NCI-H2081 treated with DMSO at 0.1 percent for 48 hours (cell line): ENCODE measurements around the gene UFSP1.

ENCODE experiments used
- DNase-seq: peaks from one replicate; lab custom pipeline; 2025; lab: John Stamatoyannopoulos, UW

UFSP1 gene

GRCh38 chr7:100882201-100882600 is 7.3 kb downstream of the UFSP1 start:
- no peak for DNase-seq

- DNase-seq, result no peak
Observed at GRCh38 chr7:100881136-100881535, 8.4 kb downstream of the UFSP1 start.

GRCh38 chr7:100880645-100881044 is 8.9 kb downstream of the UFSP1 start:
- DNase-seq, result no peak

GRCh38 chr7:100879685-100880261 is 9.7 kb downstream of the UFSP1 start:
- no peak for DNase-seq

- no peak for DNase-seq
Observed at GRCh38 chr7:100878685-100879084, 10.8 kb downstream of the UFSP1 start.

- DNase-seq, result no peak
Observed at GRCh38 chr7:100878013-100878412, 11.5 kb downstream of the UFSP1 start.

- DNase-seq, result no peak
Observed at GRCh38 chr7:100875356-100875751, 14.2 kb downstream of the UFSP1 start.

DNA sequence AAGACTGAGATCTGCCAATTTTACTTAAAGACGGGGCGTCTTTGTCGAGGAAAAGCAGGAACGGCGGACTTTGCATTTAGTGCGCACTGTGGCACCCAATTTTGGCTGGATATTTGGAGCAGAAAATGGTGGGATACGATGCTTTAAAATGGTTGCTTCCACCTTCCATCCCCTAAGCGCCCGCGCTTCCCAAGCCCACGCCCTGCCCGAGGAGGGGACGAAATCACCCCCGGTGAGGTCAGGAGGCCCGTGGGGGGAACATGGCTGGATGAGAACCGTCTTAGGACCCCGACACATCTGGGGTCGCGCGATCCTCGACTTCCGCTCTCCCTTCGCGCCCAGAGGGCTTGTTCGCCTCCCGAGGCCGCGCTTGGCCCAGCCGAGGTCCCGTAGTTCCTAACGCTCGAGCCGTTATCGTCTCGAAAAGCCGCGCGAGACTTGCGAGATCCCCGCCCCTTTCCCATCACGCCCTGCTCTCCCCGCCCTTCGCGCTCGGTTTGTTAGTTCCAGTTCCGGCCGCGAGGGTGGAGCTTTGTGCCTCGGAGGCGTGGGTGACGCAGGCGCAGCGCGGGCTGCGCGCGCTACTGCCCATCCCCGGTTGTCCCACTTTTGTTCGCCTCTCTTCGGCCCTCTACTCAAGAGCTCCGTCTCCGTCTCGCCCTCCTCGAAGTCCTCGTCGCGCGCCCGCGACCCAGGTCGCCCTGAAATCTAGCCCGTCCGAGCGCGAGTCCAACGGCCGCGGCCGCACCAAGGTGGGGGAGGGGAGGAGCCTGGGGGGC is 14.7 kb downstream of the UFSP1 start, which contains the start of gene SRRT:
Gene SRRT, plus strand, starts transcription at position 527 of the 779 bp plus-strand sequence. CDS start 488 bp downstream, outside the sequence.
- DNase-seq, result peak; percentile 91

GRCh38 chr7:100874300-100874576 is 15.3 kb downstream of the UFSP1 start:
- no peak for DNase-seq

DNA sequence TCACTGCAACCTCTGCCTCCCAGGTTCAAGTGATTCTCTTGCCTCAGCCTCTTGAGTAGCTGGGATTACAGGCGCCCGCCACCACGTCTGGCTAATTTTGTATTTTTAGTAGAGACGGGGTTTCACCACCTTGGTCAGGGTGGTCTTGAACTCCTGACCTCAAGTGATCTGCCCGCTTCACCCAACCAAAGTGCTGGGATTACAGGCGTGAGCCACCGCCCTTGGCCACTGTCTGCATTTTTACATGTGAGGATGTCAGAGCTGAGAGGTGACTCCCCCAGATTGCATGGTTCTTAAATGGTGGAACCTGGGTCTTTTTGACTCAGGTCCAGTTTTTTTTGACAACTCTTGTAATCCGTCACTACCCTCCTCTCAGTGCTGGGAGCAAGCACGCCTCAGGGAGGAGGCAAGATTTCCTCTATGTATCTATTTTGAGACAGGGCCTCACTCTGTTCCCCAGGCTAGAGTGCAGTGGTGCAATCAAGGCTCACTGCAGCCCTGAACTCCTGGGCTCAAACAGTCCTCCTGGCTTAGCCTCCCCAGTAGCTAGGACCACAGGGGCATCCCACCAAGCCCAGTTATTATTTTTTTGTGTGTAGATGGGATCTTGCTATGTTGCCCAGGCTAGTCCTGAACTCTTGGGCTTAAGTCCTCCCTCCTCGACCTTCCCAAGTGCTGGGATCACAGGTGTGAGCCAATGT is 15.8 kb downstream of the UFSP1 start:
- no peak for DNase-seq

DNA sequence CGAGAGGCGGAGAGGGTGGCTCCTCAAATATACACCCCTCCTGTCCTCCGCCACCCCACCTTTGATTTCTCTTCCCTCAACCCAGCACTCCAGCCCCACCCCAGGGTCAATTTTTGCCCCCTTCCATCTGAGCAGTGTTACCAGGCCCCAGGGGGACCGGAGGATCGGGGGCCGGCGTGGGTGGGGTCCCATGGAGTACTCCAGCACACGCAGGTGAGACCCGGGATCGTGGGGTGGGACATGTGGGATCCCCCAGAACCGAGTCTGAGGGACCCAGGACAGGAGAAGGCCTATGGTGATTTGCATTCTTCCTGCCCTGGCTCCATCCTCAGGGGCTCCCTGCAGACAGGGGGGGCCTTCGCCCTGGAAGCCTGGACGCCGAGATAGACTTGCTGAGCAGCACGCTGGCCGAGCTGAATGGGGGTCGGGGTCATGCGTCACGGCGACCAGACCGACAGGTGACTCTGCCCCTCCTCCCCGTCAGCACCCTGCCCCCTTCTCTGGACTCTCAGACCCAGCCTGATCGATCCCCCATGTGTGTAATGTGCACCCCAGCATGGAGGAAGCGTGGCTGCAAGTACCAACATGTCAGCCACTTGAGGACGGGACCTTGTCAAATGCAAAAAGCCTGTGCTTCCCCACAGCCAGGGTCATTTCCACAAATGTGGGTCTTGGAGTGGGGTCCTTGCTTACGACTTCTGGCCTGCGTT is 21.6 kb downstream of the UFSP1 start:
- DNase-seq, result no peak

DNA sequence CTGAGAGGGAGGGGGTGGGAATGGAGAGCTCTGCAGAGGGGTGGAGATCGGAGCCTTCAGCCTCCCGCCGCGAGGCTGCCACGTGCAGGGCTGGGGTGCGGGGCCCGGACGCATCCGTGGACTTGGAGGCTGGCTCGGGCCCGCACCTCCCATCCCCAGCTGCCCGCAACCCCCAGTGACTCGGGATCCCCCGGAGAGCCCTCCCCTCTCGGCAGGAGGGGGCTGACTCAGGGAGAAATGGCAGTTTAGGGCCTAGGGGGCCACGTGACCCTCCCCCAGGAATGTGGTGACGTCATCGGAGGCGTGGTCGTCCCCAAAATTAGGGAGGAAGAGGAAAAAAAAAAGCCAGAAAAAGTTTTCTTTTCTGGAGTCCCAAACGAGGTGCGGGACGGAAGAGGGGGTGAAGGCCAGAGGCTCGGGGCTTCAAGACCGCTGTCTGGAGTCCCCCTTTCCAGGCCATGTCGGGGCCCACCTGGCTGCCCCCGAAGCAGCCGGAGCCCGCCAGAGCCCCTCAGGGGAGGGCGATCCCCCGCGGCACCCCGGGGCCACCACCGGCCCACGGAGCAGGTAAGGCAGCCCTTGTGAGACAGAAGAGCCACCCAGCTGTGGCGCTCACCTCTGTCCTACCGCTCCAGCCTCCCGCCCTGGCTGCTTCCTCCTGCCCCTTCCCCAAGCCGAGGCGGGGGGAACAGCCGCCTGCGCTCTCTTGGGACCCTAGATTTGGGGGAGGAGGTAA is 22.3 kb downstream of the UFSP1 start, which contains the start of gene TRIP6:
Gene TRIP6, plus strand, starts transcription at position 348 of the 736 bp plus-strand sequence. Its CDS starts 111 bp downstream, at position 459.
- no peak for DNase-seq

- DNase-seq, result no peak
Observed at GRCh38 chr7:100866729-100867039, 22.8 kb downstream of the UFSP1 start.

DNA sequence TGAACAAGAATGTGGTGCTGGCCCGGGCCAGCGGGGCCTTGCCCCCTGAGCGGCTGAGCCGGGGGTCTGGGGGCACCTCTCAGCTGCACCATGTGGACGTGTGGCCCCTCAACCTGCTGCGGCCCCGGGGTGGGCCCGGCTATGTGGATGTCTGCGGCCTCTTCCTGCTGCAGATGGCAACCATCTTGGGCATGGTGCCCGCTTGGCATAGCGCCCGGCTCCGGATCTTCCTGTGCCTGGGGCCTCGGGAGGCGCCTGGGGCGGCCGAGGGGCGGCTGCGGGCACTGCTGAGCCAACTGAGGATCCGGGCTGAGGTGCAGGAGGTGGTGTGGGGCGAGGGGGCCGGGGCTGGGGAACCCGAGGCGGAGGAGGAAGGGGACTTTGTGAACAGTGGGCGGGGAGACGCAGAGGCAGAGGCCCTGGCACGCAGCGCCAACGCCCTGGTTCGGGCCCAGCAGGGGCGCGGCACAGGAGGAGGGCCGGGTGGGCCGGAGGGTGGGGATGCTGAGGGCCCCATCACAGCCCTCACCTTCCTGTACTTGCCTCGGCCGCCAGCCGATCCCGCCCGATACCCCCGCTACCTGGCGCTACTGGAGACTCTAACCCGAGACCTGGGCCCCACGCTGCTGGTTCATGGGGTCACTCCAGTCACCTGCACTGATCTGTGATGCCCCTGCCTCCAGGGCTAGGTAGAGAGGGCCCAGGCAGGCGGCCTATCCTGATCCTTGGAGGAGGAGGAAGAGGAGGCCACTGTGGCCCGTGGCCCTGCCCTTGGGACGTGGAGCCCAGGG is 23.4 kb downstream of the UFSP1 start:
- DNase-seq, result no peak

GRCh38 chr7:100865372-100865911 is 24.1 kb downstream of the UFSP1 start:
- no peak for DNase-seq

DNA sequence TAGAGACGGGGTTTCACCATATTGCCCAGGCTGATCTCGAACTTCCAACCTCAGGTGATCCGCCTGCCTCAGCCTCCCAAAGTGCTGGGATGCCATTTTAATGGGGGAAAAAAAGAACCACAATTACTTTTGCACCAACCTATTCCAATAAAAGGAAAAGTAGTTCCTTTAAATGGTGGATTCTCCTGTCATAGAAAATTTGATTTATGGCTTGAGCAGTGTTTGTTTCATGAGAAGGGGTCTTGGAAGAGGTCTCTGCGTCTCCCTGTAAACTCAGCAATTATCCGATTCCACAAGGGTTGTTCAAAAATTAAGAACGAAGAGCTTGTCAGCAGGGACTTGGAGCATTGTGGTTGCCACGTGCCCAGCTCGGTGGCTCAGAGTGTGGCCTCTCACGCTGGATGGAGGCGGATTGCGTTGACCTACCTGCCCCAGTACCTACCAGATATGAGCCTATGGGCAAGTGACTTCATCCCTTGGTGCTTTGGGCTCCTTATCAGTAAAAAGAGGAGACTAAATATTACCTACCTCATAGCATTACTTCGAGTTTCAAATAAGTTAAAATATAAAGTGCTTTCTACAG is 25.2 kb downstream of the UFSP1 start:
- DNase-seq, result no peak

GRCh38 chr7:100863406-100863950 is 26.0 kb downstream of the UFSP1 start:
- DNase-seq, result no peak

DNA sequence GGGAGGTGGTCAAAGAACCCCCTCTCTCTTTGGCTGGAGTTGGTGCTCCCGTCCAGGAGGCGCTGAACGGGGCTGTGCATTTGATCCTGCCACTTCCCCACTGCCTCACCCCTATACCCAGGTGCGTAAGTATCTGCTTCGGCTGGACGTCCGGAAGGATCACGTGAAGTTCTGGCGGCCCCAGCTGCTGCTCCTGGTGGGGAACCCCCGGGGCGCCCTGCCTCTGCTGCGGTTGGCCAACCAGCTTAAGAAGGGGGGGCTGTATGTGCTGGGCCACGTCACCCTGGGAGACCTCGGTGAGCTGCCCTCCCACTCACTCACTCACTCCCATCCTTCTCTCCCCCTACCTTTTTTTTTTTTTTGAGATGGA is 27.9 kb downstream of the UFSP1 start:
- no peak for DNase-seq

DNA sequence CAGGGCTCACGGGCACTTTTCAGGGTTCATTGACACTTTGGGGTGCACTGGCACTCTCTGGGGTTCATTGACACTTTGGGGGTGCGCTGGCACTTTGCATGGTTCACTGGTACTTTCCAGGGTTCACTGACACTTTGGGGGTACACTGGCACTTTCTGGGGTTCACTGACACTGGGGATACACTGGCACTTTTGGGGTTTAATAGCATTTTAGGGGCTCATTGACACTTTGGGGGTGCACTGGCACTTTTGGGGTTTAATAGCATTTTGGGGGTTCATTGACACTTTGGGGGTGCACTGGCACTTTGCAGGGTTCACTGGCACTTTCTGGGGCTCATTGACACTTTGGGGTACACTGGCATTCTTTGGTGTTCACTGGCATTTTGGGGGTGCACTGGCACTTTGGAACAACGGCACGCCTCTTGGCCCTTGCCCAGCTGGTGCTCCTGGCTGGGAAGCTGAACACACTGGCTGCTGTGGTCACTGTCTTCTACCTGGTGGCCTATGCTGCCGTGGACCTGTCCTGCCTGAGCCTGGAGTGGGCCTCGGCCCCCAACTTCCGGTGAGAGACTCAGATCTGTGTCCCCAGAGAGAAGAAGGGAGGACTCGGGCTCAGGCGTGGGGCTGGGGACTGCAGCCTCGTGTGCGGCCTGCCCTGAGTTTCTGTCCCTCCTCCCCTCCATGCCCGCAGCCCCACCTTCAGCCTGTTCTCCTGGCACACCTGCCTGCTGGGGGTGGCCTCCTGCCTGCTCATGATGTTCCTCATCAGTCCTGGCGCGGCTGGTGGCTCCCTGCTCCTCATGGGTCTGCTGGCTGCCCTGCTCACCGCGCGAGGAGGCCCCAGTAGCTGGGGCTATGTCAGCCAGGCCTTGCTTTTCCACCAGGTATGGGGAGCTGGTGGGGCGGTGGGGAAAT is 28.6 kb downstream of the UFSP1 start:
- no peak for DNase-seq
